NB4 (cell line): ENCODE measurements around the gene DOCK2.

Experiments
- MAX ChIP-seq: IDR thresholded peaks from 2 replicates; pipeline ENCODE4 v1.6.1; 2011; ENCODE audit warnings: low read depth, low read length
- MYC ChIP-seq: IDR thresholded peaks from 2 replicates; pipeline ENCODE4 v1.6.1; 2011; ENCODE audit warnings: low read depth, low read length
- POLR2A ChIP-seq: IDR thresholded peaks from 2 replicates; pipeline ENCODE4 v1.6.1; 2011; ENCODE audit warnings: mild to moderate bottlenecking; ENCODE audit not compliant: insufficient read length; ENCODE audit errors: extremely low read depth
- TF ChIP-seq, protein P1 (sequence below): IDR thresholded peaks from one replicate; pipeline ENCODE4 v1.5.1; 2012; ENCODE audit warnings: low read depth, low read length

DNA sequence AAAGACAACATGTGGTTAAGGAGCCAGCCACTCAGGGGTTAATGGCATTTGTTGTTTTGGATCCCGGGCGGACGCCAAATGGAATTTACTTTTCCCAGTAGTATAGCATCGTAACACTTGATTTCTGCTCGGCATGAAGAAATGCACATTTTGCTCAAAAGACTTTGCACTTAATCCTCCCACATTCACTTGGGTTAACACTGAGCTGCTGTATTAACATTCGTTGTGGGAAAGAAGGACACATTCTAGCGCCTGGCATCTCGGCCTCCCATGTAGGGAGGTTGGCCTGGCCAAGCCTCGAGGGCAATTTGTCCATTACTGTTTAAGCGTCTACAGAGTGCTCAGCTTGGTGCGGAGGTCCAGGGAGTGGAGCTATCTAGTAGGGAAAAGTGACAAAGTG is 375.5 kb downstream of the DOCK2 start:
- TF ChIP-seq, protein P1, sequence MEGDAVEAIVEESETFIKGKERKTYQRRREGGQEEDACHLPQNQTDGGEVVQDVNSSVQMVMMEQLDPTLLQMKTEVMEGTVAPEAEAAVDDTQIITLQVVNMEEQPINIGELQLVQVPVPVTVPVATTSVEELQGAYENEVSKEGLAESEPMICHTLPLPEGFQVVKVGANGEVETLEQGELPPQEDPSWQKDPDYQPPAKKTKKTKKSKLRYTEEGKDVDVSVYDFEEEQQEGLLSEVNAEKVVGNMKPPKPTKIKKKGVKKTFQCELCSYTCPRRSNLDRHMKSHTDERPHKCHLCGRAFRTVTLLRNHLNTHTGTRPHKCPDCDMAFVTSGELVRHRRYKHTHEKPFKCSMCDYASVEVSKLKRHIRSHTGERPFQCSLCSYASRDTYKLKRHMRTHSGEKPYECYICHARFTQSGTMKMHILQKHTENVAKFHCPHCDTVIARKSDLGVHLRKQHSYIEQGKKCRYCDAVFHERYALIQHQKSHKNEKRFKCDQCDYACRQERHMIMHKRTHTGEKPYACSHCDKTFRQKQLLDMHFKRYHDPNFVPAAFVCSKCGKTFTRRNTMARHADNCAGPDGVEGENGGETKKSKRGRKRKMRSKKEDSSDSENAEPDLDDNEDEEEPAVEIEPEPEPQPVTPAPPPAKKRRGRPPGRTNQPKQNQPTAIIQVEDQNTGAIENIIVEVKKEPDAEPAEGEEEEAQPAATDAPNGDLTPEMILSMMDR: no peak
- TF ChIP-seq POLR2A (no peak), MYC (no peak), MAX (no peak)
